Spleen (tissue), 13 donors: ENCODE results near the gene BARX2. TPM values are rescaled to one million over a fixed set of nuclear protein-coding genes. Genes with fewer than 3 reads are reported as not detected.
"Not testable (repeated sequence)": the region's sequence is repeated elsewhere in the genome, so short reads cannot be mapped to it uniquely, and the experiment has no call there.

ENCODE experiments used
- DNase-seq: peaks from one replicate; pipeline ENCODE4 v3.0.0-alpha.2; 2020
- H3K27ac ChIP-seq, 8 donors: fragments of 200-600 bp; sonication (generic) in 7 of 8; 1 replicate in 4 of 8; 2 replicates in 4 of 8; pipeline versions ENCODE4 v1.5.0 to v1.8.0; 2016 to 2021; ENCODE audit warnings: inconsistent platforms in 4 of 8, mild to moderate bottlenecking in 4 of 8, moderate library complexity in 1 of 8
- H3K27me3 ChIP-seq, 7 donors: fragments of 200-600 bp; sonication (generic) in 6 of 7; replicated peaks in 1 of 7; 1 replicate in 4 of 7; 2 replicates in 3 of 7; pipeline versions ENCODE4 v1.5.0 to v1.8.0; 2016 to 2021; ENCODE audit warnings: inconsistent platforms in 3 of 7, mild to moderate bottlenecking in 1 of 7
- H3K36me3 ChIP-seq, 6 donors: fragments of 200-600 bp; sonication (generic) in 5 of 6; 1 replicate in 4 of 6; 2 replicates in 2 of 6; pipeline versions ENCODE4 v1.5.0 to v1.8.0; 2016 to 2021; ENCODE audit warnings: inconsistent platforms in 2 of 6
- H3K4me1 ChIP-seq, 6 donors: fragments of 200-600 bp; sonication (generic) in 5 of 6; 1 replicate in 3 of 6; 2 replicates in 3 of 6; pipeline versions ENCODE4 v1.5.0 to v1.8.0; 2016 to 2021; ENCODE audit warnings: inconsistent platforms in 3 of 6
- H3K4me3 ChIP-seq, 8 donors: fragments of 200-600 bp; sonication (generic) in 7 of 8; 1 replicate in 4 of 8; 2 replicates in 4 of 8; pipeline versions ENCODE4 v1.5.0 to v1.8.0; 2016 to 2021; ENCODE audit warnings: inconsistent platforms in 4 of 8, mild to moderate bottlenecking in 4 of 8, moderate library complexity in 2 of 8
- H3K9me3 ChIP-seq, 8 donors: fragments of 200-600 bp; sonication (generic) in 7 of 8; 1 replicate in 4 of 8; 2 replicates in 4 of 8; pipeline versions ENCODE4 v1.5.0 to v1.8.0; 2016 to 2021; ENCODE audit warnings: inconsistent platforms in 4 of 8
- POLR2A ChIP-seq, 3 donors: fragments of 450-650 bp; IDR thresholded peaks; one replicate each; pipeline ENCODE4 v1.5.1; 2017; ENCODE audit warnings: antibody characterized with exemption in 3 of 3, mild to moderate bottlenecking in 1 of 3
- POLR2AphosphoS5 ChIP-seq, 3 donors: sonication (generic); formaldehyde crosslinking; IDR thresholded peaks; one replicate each; pipeline ENCODE4 v1.5.1; 2017; ENCODE audit warnings: antibody characterized with exemption in 3 of 3
- WGBS, 5 donors: extraction: QIAGEN DNeasy Blood & Tissue Kit in 3 of 5; methylation state at CpG; one replicate each; pipeline versions ENCODE4 v1.1.5 to v1.1.7; 2013 to 2018; 5-methylcytosine and 5-hydroxymethylcytosine counted together
- intact Hi-C: fragments of 100-400 bp; cut with DNase I; formaldehyde crosslinking; loops from one replicate; pipeline ENCODE4 v1.15.0; 2023; ENCODE audit warnings: low total_unique reads
- long read RNA-seq, 2 donors: transcript quantifications; one replicate each; lab custom pipeline, GENCODE V29; 2026
- polyA plus RNA-seq, 3 donors: library from polyadenylated mRNA; stranded (reverse); fragments of 200-250 nt; gene quantifications; one replicate each; pipeline ENCODE4 v1.2.1, GENCODE V29; 2013
- total RNA-seq, 7 donors: library from RNA; depleted of rRNA in 3 of 7; stranded (reverse); fragments of >200 nt in 3 of 7; fragmentation: NEBNext Ultra II Directional in 4 of 7; extraction: Animal tissue kit (Norgen Biotek cat#: 25700) in 4 of 7; gene quantifications; one replicate each; pipeline versions ENCODE4 v1.1.0 to v1.2.1, GENCODE V29; 2016 to 2021
- TF ChIP-seq, protein P1 (sequence below), 11 experiments: fragments of 200-600 bp in 7 of 11; fragments of 450-650 bp in 4 of 11; sonication (generic) in 4 of 11; IDR thresholded peaks in 8 of 11; conservative IDR thresholded peaks in 3 of 11; 1 replicate in 7 of 11; 2 replicates in 4 of 11; pipeline versions ENCODE4 v1.4.0 to v1.8.0; 2016 to 2021; ENCODE audit warnings: antibody characterized with exemption in 11 of 11, inconsistent platforms in 4 of 11, mild to moderate bottlenecking in 1 of 11
- donor health status: healthy with polysubstance abuse.
- donor health status: DM: no; HTN: no; CAD: no; lungs with moderate emphysema.
- donor health status: DM: no; HTN: no; CAD: no.
- donor health status: Bipolar disorder and iron deficiency.
- donor health status: healthy.
- donor health status: DM: no; HTN: no; CAD: no.
- donor health status: DM: yes; HTN: yes; CAD: no.

Gene BARX2, protein sequence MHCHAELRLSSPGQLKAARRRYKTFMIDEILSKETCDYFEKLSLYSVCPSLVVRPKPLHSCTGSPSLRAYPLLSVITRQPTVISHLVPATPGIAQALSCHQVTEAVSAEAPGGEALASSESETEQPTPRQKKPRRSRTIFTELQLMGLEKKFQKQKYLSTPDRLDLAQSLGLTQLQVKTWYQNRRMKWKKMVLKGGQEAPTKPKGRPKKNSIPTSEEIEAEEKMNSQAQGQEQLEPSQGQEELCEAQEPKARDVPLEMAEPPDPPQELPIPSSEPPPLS
- total RNA-seq (not detected), polyA plus RNA-seq (under 1 TPM; 0.03 to 0.06 (median 0.04) TPM)
- long read RNA-seq, donor 1, result 0 reads
- long read RNA-seq, donor 2, partial matches to known transcripts, result 0 of 1 reads
- long read RNA-seq, donor 2, other reads (novel, unspliced or antisense), result 0 of 1 reads

DNA sequence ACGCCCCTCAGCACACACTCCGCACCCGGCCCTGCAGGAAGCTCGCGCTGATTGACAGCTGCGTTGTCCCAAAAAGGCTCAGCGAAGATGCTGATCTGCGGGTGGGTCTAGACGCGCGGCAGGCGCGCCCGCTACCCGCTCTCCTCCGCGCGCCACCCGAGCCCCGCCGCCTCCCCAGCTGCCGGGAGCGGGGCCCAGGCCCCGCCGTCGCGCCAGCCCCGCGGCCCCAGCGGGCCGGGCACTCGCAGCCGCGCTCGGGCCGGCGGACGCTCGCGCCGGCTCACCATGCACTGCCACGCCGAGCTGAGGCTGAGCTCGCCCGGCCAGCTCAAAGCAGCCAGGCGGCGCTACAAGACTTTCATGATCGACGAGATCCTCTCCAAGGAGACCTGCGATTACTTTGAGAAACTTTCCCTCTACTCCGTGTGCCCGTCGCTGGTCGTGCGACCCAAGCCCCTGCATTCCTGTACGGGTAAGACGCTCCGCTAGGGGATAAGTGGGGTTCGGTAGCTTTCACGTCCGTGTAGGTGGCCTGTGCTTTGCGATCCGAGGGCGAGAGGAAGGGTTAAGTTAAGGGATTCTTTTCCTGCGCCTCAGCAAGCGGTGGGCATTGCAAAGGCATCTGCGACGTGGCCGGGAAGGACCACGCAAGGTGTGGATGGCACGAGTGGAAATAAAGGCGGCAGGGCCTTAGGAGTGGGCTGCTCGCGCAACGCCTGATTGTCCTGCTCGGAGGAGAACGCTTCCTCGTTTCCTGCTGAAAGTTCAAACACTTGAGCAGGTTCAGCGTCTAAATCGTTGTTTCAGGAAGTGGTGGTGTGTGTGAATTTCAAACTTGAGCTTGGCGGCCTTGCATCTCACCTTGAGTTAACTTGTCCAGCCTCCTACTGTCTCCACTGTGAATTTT lies at the start of gene BARX2:
BARX2 (plus strand) TSS at position 98 of the 907 bp plus-strand sequence; CDS start at position 286, 188 bp downstream.
- Histone ChIP-seq H3K9me3 (no peaks in the 10 kb centered on the region), H3K4me3 (peak within 1 kb of the TSS in 6 of 8 donors; percentile 13 to 64 (median 25)), H3K27me3 (peaks cover 5 to 100% (median 73%) of the 10 kb centered on the region in 7 donors), H3K36me3 (no peaks in the 10 kb centered on the region), H3K27ac (no peak within 1 kb of the TSS), H3K4me1 (peaks cover 24 to 45% (median 40%) of the 10 kb centered on the region in 6 donors)
- no peak for DNase-seq
- intact Hi-C loops, result no loop called here
- TF ChIP-seq, protein P1, sequence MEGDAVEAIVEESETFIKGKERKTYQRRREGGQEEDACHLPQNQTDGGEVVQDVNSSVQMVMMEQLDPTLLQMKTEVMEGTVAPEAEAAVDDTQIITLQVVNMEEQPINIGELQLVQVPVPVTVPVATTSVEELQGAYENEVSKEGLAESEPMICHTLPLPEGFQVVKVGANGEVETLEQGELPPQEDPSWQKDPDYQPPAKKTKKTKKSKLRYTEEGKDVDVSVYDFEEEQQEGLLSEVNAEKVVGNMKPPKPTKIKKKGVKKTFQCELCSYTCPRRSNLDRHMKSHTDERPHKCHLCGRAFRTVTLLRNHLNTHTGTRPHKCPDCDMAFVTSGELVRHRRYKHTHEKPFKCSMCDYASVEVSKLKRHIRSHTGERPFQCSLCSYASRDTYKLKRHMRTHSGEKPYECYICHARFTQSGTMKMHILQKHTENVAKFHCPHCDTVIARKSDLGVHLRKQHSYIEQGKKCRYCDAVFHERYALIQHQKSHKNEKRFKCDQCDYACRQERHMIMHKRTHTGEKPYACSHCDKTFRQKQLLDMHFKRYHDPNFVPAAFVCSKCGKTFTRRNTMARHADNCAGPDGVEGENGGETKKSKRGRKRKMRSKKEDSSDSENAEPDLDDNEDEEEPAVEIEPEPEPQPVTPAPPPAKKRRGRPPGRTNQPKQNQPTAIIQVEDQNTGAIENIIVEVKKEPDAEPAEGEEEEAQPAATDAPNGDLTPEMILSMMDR (IDR thresholded peaks at IDR 0.05 in 8 of 11, conservative IDR thresholded peaks at IDR 0.05 in 3 of 11), result no peak
- TF ChIP-seq POLR2A (IDR thresholded peaks at IDR 0.05), result no peak
- no peak for TF ChIP-seq POLR2AphosphoS5 (IDR thresholded peaks at IDR 0.05)
- WGBS, 5 donors, result 2 to 10% (median 2%) methylated on average over 32 to 81 of the region's 81 CpGs

GRCh38 chr11:129326921-129327320 lies 48.7 kb upstream of the BARX2 start:
- H3K4me3 ChIP-seq, result no peak overlapping the region
- no peak for DNase-seq
- H3K27ac ChIP-seq, result no peak overlapping the region
- peaks cover 4 to 24% (median 18%) of the 10 kb centered on the region in 6 donors for H3K4me1 ChIP-seq
- no peak for TF ChIP-seq POLR2A (IDR thresholded peaks at IDR 0.05)
- H3K9me3 ChIP-seq, result no peaks in the 10 kb centered on the region
- H3K27me3 ChIP-seq, result peaks cover 0 to 7% (median 0%) of the 10 kb centered on the region in 7 donors
- intact Hi-C loops, result no loop called here
- H3K36me3 ChIP-seq, result no peaks in the 10 kb centered on the region
- WGBS, 5 donors, result 71 to 99% (median 97%) methylated on average over 2 of the region's 2 CpGs

DNA sequence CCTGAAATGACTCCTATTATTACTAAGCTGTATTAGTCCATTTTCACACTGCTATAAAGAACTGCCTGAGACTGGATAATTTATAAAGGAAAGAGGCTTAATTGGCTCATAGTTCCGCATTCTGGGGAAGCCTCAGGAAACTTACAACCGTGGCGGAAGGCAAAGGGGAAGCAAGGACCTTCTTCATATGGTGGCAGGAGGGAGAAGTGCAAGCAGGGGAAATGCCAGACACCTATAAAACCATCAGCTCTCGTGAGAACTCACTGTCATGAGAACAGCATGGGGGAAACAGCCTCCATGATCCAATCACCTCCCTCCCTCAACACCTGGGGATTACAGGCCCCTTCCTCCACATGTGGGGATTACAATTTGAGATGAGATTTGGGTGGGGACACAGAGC lies 47.9 kb upstream of the BARX2 start:
- H3K4me1 ChIP-seq, result peaks cover 4 to 25% (median 19%) of the 10 kb centered on the region in 6 donors

GRCh38 chr11:129328756-129329155 lies 46.9 kb upstream of the BARX2 start:
- intact Hi-C loops, result no loop called here
- no peak overlapping the region for H3K27ac ChIP-seq
- peaks cover 1 to 20% (median 15%) of the 10 kb centered on the region in 6 donors for H3K4me1 ChIP-seq
- no peak overlapping the region for H3K4me3 ChIP-seq
- H3K27me3 ChIP-seq, result peaks cover 0 to 7% (median 0%) of the 10 kb centered on the region in 7 donors
- H3K36me3 ChIP-seq, result no peaks in the 10 kb centered on the region
- TF ChIP-seq POLR2AphosphoS5 (IDR thresholded peaks at IDR 0.05), result no peak
- TF ChIP-seq, protein P1 (IDR thresholded peaks at IDR 0.05 in 8 of 11, conservative IDR thresholded peaks at IDR 0.05 in 3 of 11), result no peak
- TF ChIP-seq POLR2A (IDR thresholded peaks at IDR 0.05), result no peak
- no peaks in the 10 kb centered on the region for H3K9me3 ChIP-seq
- DNase-seq, result no peak

More for the DNA sequence above, 47.9 kb upstream of the BARX2 start:
- H3K27ac ChIP-seq, DNase-seq, H3K9me3 ChIP-seq, H3K27me3 ChIP-seq, intact Hi-C loops, H3K4me3 ChIP-seq, H3K36me3 ChIP-seq: not testable (repeated sequence)
- 38 to 63% (median 50%) methylated on average over 4 of the region's 4 CpGs for WGBS, 5 donors
- TF ChIP-seq, protein P1 (IDR thresholded peaks at IDR 0.05 in 8 of 11, conservative IDR thresholded peaks at IDR 0.05 in 3 of 11), result peak in 2 of 11 experiments; percentile 16 to 21
